Measurements from ENCODE around the gene FGG. TPM values are rescaled to one million over a fixed set of nuclear protein-coding genes. Genes with fewer than 3 reads are reported as not detected.

FGG gene
- total and polyA plus RNA-seq, 2 of the 8 experiments (the other 6 are each of a cell fraction or from before 2014, with no cell fraction given), result not detected

DNA sequence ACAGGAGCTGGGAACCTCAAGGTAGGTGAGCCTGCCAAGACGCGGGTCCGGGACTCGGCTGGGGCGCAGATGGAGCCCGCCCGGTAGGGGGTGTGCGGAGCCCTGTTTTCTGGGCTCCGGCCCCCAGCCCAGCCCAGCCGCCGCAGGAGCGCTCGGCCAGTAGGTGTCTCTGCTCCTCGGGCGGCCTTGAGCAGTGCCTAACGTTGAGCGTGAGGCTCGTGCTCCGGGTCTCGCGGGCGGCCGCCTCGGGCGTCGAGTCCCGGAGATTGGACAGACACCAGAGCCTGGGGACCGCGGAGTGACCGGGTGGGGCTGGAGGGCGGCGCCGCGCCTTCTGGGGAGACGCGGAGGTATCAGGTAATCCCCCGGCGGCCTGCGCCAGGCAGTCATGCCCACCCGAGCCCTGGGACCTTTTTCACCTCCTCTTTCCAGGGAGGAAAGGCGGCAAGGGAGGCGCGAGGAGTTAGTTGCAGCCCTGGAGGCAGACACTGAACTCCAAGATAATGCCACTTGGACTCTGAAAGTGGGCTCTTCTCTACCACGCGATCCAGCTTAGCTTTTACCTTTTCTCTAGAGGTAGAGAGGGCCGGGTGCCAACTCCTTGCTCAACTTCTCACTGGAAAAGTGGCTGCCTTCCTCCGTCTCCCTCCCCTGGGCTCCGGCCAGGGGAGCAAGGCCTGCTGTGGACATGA, 14.5 kb upstream of the FGG start:
- Histone ChIP-seq H2AK5ac (ENCODE audit: low read depth, low read length) (no peak overlapping the region), H4K8ac (ENCODE audit: extremely low read depth, insufficient read depth, low read length) (peak overlapping the region; percentile 47; the same call in 1 of the 2 replicates), H2BK5ac (ENCODE audit: low read depth, low read length) (no peak overlapping the region), H3K4me3 (ENCODE audit: extremely low read depth in 1 of 4, insufficient read depth in 2 of 4, low read depth in 3 of 4, low read length in 4 of 4) (peak overlapping the region; percentile 49 to 69 (median 50)), H3K79me1 (ENCODE audit: low read depth, low read length) (no peaks in the 10 kb centered on the region), H3K4me1 (replicated peaks in 1 of 4; ENCODE audit: control insufficient read depth in 3 of 4, insufficient read depth in 4 of 4, low read length in 3 of 4) (peaks cover 0 to 6% (median 1%) of the 10 kb centered on the region in 4 experiments; a peak in 2 of 7 replicates), H3K4ac (replicated peaks; ENCODE audit: insufficient read length, low read depth, low read length) (no peak overlapping the region), H3K27me3 (replicated peaks in 1 of 4; ENCODE audit: control insufficient read depth in 3 of 4, extremely low read depth in 1 of 4, insufficient read depth in 3 of 4, low read length in 3 of 4) (peaks cover 1 to 22% (median 11%) of the 10 kb centered on the region in 4 experiments), H3K9me3 (ENCODE audit: insufficient read depth in 2 of 2, low read depth in 1 of 2, low read length in 1 of 2) (no peaks in the 10 kb centered on the region), H2BK12ac (ENCODE audit: low read depth, low read length) (peak overlapping the region; percentile 20; the same call in 1 of the 2 replicates), H3K36me3 (ENCODE audit: control insufficient read depth in 2 of 4, insufficient read depth in 4 of 4, low read length in 3 of 4) (no peaks in the 10 kb centered on the region), H2BK20ac (ENCODE audit: low read length) (no peak overlapping the region), H3K79me2 (ENCODE audit: control insufficient read depth in 1 of 2, insufficient read depth in 2 of 2, low read length in 2 of 2) (no peaks in the 10 kb centered on the region), H4K91ac (replicated peaks; ENCODE audit: insufficient read length, low read length) (no peak overlapping the region), H2BK120ac (replicated peaks; ENCODE audit: low read depth, low read length) (no peak overlapping the region), H3K14ac (ENCODE audit: insufficient read length) (no peak overlapping the region), H3K9ac (replicated peaks in 1 of 4; ENCODE audit: extremely low read depth in 1 of 4, low read depth in 3 of 4, low read length in 3 of 4) (peak overlapping the region in 2 of 4 experiments; percentile 4 to 8; a peak in 1 of 7 replicates), H3K56ac (replicated peaks; ENCODE audit: insufficient read length, low read depth, low read length) (no peak overlapping the region), H2BK15ac (ENCODE audit: low read length) (no peak overlapping the region), H4K20me1 (replicated peaks in 1 of 2; ENCODE audit: control insufficient read depth in 1 of 2, insufficient read depth in 2 of 2, low read length in 2 of 2) (no peaks in the 10 kb centered on the region), H3K4me2 (ENCODE audit: insufficient read depth in 1 of 2, low read depth in 2 of 2, low read length in 2 of 2) (peak overlapping the region; percentile 79 to 83), H3K23ac (ENCODE audit: insufficient read length) (no peak overlapping the region), H4K5ac (ENCODE audit: insufficient read length, low read depth, low read length) (no peak overlapping the region), H3K18ac (ENCODE audit: extremely low read depth, low read length) (peak overlapping the region; percentile 56; the same call in 1 of the 2 replicates), H3K23me2 (ENCODE audit: low read depth, low read length) (peaks cover 8% of the 10 kb centered on the region; the same call in 1 of the 2 replicates), H2AFZ (ENCODE audit: low read length) (peak overlapping the region; percentile 97), H3K27ac (ENCODE audit: low read depth, low read length) (no peak overlapping the region)
- peak; percentile 62 to 80 for DNase-seq (ENCODE audit: low read depth in 1 of 2, low spot score in 2 of 2)
- CTCF ChIA-PET (ENCODE audit: partially characterized antibody), result interaction anchor here (0.8 to 10.6 kb wide), 18 partner anchors 9 to 232 kb away, joined by 3 to 283 read pairs (median 6); partner anchors contain the start of genes FGG and PLRG1
- 6% methylated on average over 48 of the region's 48 CpGs; no CpG with 5 or more reads in 1 of the 2 experiments for WGBS, 2 experiments (ENCODE audit: extremely low coverage in 1 of 2, insufficient coverage in 1 of 2, insufficient read length in 1 of 2, insufficient replicate concordance in 2 of 2, low coverage in 1 of 2, low lambda C conversion rate in 2 of 2, missing lambda C conversion rate in 1 of 2)
- FAIRE-seq, result no peak
- POLR2A ChIA-PET (ENCODE audit: partially characterized antibody), result interaction anchor here (1.1 to 3.0 kb wide), 4 partner anchors 73 to 117 kb away, joined by 3 to 13 read pairs (median 3); partner anchors contain the start of genes LRAT and PLRG1
- peak; percentile 33; the same call in 1 of the 2 replicates for TF ChIP-seq TAF1 (IDR thresholded peaks at IDR 0.05; ENCODE audit: low read depth, low read length)
- TF ChIP-seq, protein P1, sequence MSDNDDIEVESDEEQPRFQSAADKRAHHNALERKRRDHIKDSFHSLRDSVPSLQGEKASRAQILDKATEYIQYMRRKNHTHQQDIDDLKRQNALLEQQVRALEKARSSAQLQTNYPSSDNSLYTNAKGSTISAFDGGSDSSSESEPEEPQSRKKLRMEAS (IDR thresholded peaks at IDR 0.05), result peak; percentile 88
- TF ChIP-seq SP1 (IDR thresholded peaks at IDR 0.05; ENCODE audit: low read depth, low read length), result no peak
- TF ChIP-seq, protein P2, sequence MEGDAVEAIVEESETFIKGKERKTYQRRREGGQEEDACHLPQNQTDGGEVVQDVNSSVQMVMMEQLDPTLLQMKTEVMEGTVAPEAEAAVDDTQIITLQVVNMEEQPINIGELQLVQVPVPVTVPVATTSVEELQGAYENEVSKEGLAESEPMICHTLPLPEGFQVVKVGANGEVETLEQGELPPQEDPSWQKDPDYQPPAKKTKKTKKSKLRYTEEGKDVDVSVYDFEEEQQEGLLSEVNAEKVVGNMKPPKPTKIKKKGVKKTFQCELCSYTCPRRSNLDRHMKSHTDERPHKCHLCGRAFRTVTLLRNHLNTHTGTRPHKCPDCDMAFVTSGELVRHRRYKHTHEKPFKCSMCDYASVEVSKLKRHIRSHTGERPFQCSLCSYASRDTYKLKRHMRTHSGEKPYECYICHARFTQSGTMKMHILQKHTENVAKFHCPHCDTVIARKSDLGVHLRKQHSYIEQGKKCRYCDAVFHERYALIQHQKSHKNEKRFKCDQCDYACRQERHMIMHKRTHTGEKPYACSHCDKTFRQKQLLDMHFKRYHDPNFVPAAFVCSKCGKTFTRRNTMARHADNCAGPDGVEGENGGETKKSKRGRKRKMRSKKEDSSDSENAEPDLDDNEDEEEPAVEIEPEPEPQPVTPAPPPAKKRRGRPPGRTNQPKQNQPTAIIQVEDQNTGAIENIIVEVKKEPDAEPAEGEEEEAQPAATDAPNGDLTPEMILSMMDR (IDR thresholded peaks at IDR 0.05; ENCODE audit: control extremely low read depth in 1 of 3, insufficient read depth in 1 of 3, low read depth in 1 of 3, low read length in 3 of 3), result peak; percentile 66 to 96 (median 71)
- 0 out of 2 replicates have a peak, but pooled peaks have one; percentile 38 for TF ChIP-seq EGR1 (IDR thresholded peaks at IDR 0.05; ENCODE audit: borderline replicate concordance, low read depth, low read length)
- peak; percentile 23; the same call in 1 of the 2 replicates for TF ChIP-seq TBP (IDR thresholded peaks at IDR 0.05; ENCODE audit: low read depth, low read length)
- TF ChIP-seq CHD2 (IDR thresholded peaks at IDR 0.05; ENCODE audit: low read length), result peak; percentile 49; the same call in 1 of the 2 replicates
- peak in 1 of 2 experiments; percentile 62; a peak in 1 of 4 replicates for TF ChIP-seq HDAC2 (IDR thresholded peaks at IDR 0.05; ENCODE audit: borderline replicate concordance in 1 of 2, low read depth in 2 of 2, low read length in 2 of 2)

Data from H1 (cell line).